NOMO-1 (cell line): ENCODE measurements around the gene KCNMA1.

ENCODE experiments used
- DNase-seq, 2 experiments: peaks; one replicate each; lab custom pipeline; 2025; ENCODE audit not compliant: unreplicated experiment in 2 of 2; lab: John Stamatoyannopoulos, UW

KCNMA1 gene

DNA sequence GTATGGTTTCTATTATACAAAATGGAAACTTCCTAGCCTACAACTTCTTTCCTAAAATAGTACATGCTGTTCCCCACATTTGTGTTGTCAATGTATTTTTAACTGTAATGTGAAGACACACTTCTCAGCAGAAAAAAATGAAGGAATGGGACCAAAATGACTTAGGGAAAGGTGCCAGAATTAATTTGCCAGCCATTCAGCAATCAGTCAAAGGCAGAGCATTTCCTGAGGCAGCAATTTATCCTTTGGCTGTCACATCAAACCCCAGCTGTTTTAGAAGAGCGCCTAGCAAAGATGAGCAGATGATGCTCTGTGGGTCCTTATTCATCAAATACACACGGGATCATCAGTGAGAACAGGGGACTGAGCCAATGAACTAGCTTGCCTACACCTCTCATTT, 592.5 kb downstream of the KCNMA1 start:
- DNase-seq: no peak

DNA sequence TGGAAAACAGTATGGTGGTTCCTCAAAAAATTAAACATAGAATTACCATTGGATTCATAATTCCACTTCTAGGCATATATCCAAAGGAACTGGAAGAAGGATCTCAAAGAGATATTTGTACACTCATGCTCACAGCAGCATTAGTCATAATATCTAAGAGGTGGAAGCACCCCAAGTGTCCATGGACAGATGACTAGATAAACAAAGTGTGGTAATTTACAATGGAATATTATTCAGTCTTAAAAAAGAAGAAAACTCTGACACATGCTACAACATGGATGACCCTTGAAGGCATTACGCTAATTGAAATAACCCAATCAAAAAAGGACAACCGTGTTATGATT, 594.2 kb downstream of the KCNMA1 start:
- DNase-seq: no peak

GRCh38 chr10:77042706-77043419, 594.7 kb downstream of the KCNMA1 start:
- DNase-seq: no peak

- peak; percentile 47 to 69 for DNase-seq
These were observed 595.9 kb downstream of the KCNMA1 start for GRCh38 chr10:77041636-77042258.

DNA sequence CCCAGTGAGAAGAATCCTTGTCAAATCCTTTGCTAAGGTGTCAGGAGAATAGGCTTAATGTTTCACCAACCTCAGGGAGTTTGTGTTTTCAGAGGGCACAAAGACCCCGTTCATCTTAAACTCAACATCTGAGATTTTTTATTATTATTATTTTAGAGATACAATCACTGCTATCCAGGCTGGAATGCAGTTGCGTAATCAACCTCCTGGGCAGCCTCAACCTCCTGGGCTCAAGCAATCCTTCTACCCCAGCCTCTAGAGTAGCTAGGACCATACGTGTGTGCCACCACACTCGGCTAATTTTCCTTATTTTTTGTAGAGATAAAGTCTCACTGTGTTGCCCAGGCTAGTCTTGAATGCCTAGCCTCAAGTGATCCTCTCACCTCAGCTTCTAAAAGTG, 599.2 kb downstream of the KCNMA1 start:
- DNase-seq: no peak

- no peak for DNase-seq
These were observed 599.7 kb downstream of the KCNMA1 start for GRCh38 chr10:77037735-77038403.

DNA sequence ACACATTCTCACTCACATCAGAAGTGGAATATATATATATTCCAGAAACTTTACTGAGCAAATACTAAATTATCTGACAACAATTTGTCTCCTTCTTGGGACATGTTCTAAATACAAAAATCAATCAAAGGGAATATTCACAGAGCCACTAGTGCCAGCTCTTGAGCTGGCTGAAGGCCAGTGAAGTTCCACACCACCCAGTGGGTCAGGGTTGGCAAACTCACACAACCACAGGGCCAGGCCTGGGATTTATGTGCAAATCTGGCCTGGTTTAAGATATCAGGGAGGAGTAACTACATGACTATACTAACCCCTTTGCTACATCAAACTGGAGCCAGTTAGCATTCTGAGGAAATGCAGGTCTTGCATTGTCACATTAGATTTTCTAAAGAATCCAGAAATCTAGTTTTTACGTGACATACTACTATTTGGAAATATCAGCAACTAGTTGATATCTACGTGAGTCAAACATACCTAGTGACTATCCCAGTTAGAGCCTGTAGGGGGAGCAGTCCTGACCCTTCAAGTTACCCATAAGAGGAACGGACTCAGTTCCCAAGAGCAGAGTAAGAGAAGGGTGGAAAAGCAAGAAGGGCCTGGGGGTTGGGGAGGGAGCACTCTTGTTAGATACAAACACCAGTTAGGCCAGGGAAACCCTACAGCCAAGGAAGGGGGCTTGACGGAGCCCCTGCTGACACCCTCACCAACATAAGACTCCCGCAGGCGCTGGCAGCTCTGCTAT, 600.4 kb downstream of the KCNMA1 start:
- peak in 1 of 2 experiments; percentile 9 for DNase-seq

GRCh38 chr10:77036276-77036675, 601.3 kb downstream of the KCNMA1 start:
- DNase-seq: no peak

DNA sequence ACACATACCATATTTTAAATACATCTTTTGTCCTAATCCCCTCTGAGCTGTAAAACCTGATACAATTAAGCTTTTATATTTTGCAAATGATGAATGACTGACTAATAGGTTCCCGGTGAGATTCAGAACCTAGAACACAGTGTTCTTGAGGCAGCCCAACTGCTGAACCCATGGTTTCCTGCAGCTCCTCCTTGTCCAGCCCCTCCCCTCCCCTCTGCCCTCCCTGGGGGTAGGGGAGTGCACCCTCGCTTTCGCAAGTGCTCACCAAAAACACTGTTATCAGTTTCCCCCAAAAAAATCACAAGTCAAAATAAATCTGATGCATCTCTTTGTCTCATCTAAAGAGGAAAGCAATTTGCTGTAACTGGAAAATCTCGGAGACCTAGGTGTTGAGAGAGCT, 602.8 kb downstream of the KCNMA1 start:
- DNase-seq: no peak

DNA sequence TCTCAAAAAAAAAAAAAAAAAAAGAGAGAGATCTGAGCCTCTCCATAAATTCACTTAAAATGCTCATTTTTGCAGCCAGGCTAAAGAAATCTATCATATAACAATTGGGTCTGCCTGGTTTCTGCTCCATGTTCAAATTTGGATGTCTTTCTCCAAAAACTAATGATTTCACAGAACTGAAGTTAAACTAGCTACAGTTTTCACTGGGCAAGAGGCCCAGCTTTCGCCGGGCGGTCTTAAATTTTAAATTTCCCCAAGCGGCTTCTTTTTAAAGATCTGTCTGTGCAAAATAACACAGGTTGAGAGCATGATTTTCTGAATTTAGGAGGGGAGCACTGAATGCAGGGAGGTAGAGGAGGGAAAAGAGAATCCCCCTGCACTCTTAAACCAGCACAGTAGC, 603.4 kb downstream of the KCNMA1 start:
- DNase-seq: no peak

- peak; percentile 84 to 88 for DNase-seq
These were observed 605.4 kb downstream of the KCNMA1 start for GRCh38 chr10:77032188-77032570.

GRCh38 chr10:77031531-77032187, 605.9 kb downstream of the KCNMA1 start:
- no peak for DNase-seq

DNA sequence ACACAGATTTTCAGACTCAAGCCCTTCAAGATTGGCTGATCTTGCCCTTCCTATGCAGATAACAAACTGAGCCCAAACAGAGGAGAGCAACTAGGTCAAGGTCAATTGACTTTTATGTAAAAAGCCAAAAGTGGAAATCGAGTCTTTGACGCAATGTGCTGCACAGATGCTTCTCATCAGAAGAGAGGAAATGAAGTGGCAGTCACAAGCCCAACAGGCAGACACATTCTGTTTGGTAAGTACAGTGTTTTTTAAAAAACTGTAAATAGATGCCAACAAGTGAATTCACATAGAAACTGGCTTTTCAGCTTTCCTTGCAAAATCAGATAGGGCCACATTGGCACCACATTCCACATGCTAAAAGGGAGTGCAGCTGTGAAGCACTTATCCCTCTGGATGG, 606.6 kb downstream of the KCNMA1 start:
- DNase-seq: peak in 1 of 2 experiments; percentile 6

DNA sequence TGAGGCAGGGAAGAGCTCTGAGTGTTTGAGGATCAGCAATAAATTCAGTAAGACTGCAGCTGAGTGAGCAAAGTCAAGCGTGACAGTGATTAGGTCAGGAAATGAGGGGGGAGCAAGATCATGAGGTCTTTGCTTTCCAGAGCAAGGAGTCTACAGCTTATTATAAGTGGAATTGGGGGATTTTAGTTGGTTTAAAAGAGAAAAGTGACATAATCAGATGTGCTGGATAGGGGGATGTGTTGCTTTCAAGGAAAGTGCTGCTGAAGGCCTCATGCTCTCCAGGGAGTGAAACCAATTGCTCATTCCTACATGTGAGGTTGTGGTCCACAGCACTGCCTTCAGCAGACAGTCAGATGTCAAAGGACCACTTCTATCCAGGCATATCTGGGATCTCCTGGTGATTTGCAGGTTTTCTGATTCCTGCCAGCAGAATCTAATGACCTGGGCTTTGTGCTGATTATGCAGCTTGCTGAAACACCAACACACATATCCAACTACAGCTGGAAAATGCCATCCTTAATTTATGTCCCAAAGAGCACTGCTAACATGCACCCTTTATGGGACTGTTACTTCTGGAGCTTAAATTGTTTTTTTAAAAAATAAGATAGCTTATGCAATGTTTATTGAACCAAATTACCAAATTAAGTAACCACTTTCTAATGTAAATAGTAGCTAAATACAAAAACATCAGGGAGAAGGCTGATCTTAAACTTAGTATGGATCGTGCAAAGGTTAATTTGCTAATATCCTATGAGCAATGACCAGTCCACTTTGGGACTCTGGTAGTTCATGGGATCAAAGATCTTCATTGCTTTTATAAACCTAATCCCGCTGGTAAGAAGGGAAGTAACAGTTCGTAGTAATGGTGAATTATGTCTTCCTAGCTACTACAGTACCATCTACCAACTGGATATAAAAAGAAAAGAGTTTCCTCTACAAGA, 607.6 kb downstream of the KCNMA1 start:
- DNase-seq: no peak

DNA sequence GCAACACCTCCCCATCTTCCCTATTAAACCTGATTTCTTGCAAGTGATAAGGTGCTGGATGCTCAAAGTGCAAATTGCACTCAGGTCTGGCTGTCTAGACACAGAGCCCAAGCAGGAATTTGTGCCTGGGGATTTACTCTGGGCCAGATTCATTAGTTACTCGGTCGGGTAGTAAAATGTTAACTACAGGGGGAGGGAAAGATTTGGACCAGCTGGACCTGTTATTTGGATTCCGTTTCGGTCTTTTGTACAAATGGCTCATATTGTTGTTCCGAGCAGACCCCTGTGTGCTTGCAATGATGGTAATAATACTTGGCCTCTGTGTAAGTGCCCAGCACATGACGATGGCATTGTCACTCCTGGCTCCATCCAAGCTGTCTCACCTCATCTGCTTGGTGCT, 609.6 kb downstream of the KCNMA1 start:
- no peak for DNase-seq

DNA sequence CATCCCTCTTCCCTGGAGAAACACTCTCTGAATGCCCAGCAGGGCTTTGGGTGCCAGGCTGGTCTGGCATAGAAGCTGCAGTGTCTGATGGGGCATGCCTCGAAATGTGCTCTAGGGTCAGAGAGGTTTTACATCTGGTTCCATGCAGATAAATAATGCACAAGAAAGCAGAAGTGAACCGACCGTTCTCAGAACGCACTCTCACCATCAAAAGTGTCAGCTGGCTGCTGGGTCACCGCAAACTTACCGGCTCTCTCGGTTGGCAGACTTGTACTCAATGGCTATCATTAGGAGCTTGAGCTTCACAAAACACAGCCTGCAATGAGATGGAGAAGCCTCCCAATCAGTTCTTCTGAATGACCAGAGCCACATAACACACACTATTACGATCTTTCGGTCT, 610.0 kb downstream of the KCNMA1 start:
- peak; percentile 74 for DNase-seq

- no peak for DNase-seq
These were observed 610.5 kb downstream of the KCNMA1 start for GRCh38 chr10:77027141-77027540.

GRCh38 chr10:77026148-77026547, 611.5 kb downstream of the KCNMA1 start:
- no peak for DNase-seq

- peak in 1 of 2 experiments; percentile 11 for DNase-seq
These were observed 613.1 kb downstream of the KCNMA1 start for GRCh38 chr10:77024461-77024860.

DNA sequence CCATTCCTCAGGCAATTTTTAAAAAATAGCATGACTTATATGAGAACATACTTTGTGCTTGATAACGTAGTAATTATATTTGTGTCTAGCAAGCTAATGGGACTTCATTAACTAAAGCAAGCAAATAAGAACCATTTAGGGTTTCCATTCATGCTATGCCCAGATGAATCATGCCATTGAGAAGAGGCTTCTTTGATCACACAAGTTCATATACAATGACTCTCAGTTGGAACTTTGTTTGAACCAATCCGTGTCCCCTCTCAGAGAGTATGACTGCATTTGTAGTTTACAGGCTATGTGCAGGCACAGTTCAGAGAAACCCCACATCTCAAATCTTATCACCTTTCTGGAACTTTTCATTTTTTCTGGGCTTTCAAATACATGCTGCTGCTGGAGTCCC, 614.2 kb downstream of the KCNMA1 start:
- DNase-seq: no peak
